Occipital lobe (tissue), 2 donors: Measurements from ENCODE around the gene DISP2. TPM values are rescaled to one million over a fixed set of nuclear protein-coding genes. Genes with fewer than 3 reads are reported as not detected.

Experiments
- DNase-seq: peaks from one replicate; lab custom pipeline; 2025; lab: John Stamatoyannopoulos, UW
- total RNA-seq: library from RNA; depleted of rRNA; stranded (reverse); fragments of >200 nt; gene quantifications from one replicate; pipeline ENCODE4 v1.2.3, GENCODE V29; 2014

DISP2 gene
- total RNA-seq, 1 donor from 2014 or later = 9.2 TPM

- no peak for DNase-seq
These were observed 693 bp downstream of the DISP2 start for GRCh38 chr15:40358471-40359353.

- DNase-seq = no peak
These were observed 2.0 kb downstream of the DISP2 start for GRCh38 chr15:40360015-40360414.

GRCh38 chr15:40361640-40362039 is 3.6 kb downstream of the DISP2 start:
- no peak for DNase-seq

GRCh38 chr15:40363611-40364010 is 5.6 kb downstream of the DISP2 start:
- DNase-seq = no peak

- no peak for DNase-seq
These were observed 6.2 kb downstream of the DISP2 start for GRCh38 chr15:40364251-40364650.

- no peak for DNase-seq
These were observed 7.0 kb downstream of the DISP2 start for GRCh38 chr15:40365016-40365415.

- DNase-seq = no peak
These were observed 7.8 kb downstream of the DISP2 start for GRCh38 chr15:40365624-40366456.

GRCh38 chr15:40366457-40367370 is 8.7 kb downstream of the DISP2 start:
- DNase-seq = peak; percentile 76

GRCh38 chr15:40367371-40367685 is 9.3 kb downstream of the DISP2 start:
- no peak for DNase-seq

- DNase-seq = peak; percentile 48
These were observed 9.9 kb downstream of the DISP2 start for GRCh38 chr15:40367686-40368611.

GRCh38 chr15:40368719-40369473 is 10.9 kb downstream of the DISP2 start:
- DNase-seq = no peak

GRCh38 chr15:40369474-40369869 is 11.5 kb downstream of the DISP2 start:
- no peak for DNase-seq

GRCh38 chr15:40369971-40370370 is 12.0 kb downstream of the DISP2 start:
- DNase-seq = no peak

GRCh38 chr15:40372981-40373380 is 15.0 kb downstream of the DISP2 start:
- DNase-seq = no peak

- no peak for DNase-seq
These were observed 19.6 kb downstream of the DISP2 start for GRCh38 chr15:40377606-40378005.

- DNase-seq = no peak
These were observed 21.4 kb downstream of the DISP2 start for GRCh38 chr15:40379374-40379773.

GRCh38 chr15:40379853-40380252 is 21.8 kb downstream of the DISP2 start:
- peak; percentile 24 for DNase-seq

- no peak for DNase-seq
These were observed 22.6 kb downstream of the DISP2 start for GRCh38 chr15:40380636-40381035.

- no peak for DNase-seq
These were observed 24.0 kb downstream of the DISP2 start for GRCh38 chr15:40381818-40382529.
